Measurements from ENCODE around the gene OR6B1. TPM values are rescaled to one million over a fixed set of nuclear protein-coding genes. Genes with fewer than 3 reads are reported as not detected.

OR6B1 gene
- total RNA-seq, 1 donor from 2014 or later = not detected

DNA sequence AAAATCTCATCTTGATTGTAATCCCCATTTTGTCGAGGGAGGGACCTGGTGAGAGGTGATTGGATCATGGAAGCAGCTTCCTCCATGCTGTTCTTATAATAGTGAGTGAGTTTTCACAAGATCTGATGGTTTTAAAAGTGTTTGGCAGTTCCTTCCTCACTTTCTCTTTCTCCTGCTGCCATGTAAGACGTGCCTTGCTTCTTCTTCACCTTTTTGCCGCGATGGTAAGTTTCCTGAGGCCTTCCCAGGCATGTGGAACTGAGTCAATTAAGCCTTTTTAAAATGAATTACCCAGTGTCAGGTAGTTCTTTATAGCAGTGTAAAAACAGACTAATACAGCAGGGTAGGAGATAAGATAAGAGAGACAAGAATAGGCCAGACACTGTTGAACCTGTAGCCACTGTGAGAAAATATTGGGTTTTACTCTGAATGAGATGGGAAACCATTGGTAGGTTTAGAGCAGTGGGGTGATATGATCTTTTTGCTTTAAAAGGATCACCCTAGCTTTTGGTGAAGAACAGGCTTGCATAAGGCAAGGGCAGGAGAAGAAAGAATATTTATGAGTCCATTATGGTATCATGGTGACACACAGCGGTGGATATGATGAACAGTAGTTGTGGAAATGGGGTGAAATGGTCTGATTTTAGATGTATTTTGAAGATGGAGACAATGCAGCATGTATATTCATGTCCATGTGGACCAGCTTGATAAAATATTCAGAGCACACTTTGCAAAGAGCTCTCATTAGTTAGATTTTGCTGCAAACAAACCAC lies 11.5 kb downstream of the OR6B1 start:
- Mint-ChIP-seq H3K4me3 (no peak overlapping the region), H3K4me1 (ENCODE audit: unreplicated experiment) (no peaks in the 10 kb centered on the region), H3K36me3 (no peaks in the 10 kb centered on the region), H3K27ac (no peak overlapping the region), H3K27me3 (no peaks in the 10 kb centered on the region), H3K9me3 (no peaks in the 10 kb centered on the region)
- TF ChIP-seq, protein P1, sequence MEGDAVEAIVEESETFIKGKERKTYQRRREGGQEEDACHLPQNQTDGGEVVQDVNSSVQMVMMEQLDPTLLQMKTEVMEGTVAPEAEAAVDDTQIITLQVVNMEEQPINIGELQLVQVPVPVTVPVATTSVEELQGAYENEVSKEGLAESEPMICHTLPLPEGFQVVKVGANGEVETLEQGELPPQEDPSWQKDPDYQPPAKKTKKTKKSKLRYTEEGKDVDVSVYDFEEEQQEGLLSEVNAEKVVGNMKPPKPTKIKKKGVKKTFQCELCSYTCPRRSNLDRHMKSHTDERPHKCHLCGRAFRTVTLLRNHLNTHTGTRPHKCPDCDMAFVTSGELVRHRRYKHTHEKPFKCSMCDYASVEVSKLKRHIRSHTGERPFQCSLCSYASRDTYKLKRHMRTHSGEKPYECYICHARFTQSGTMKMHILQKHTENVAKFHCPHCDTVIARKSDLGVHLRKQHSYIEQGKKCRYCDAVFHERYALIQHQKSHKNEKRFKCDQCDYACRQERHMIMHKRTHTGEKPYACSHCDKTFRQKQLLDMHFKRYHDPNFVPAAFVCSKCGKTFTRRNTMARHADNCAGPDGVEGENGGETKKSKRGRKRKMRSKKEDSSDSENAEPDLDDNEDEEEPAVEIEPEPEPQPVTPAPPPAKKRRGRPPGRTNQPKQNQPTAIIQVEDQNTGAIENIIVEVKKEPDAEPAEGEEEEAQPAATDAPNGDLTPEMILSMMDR (conservative IDR thresholded peaks at IDR 0.05) = no peak
- DNase-seq (ENCODE audit: extremely low spot score, unreplicated experiment) = no peak

DNA sequence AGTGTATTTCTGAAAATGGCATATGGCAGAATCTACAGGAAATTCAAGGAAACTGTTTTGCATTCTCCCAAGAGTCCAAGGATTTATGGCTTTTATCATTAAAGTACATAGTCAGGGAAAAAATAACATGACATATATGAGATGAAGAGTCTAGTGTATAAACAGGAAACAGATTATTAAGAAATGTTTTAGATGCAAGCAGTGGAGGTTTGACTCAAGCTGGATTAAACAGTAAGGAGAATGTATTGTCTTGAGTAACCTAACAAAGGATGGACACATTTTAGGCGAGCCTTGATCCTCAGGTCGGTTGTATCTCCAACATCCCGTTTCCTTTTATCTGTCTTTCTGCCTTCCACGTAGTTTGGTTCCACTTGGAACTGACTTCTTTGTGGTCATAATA lies 17.9 kb downstream of the OR6B1 start:
- no peak for DNase-seq (ENCODE audit: extremely low spot score, unreplicated experiment)
- H3K27ac Mint-ChIP-seq = no peak overlapping the region
- TF ChIP-seq, protein P1 (conservative IDR thresholded peaks at IDR 0.05) = no peak
- peaks cover 5% of the 10 kb centered on the region for H3K4me1 Mint-ChIP-seq (ENCODE audit: unreplicated experiment)
- H3K36me3 Mint-ChIP-seq = no peaks in the 10 kb centered on the region
- peaks cover 4% of the 10 kb centered on the region for H3K9me3 Mint-ChIP-seq
- no peaks in the 10 kb centered on the region for H3K27me3 Mint-ChIP-seq
- no peak overlapping the region for H3K4me3 Mint-ChIP-seq

DNA sequence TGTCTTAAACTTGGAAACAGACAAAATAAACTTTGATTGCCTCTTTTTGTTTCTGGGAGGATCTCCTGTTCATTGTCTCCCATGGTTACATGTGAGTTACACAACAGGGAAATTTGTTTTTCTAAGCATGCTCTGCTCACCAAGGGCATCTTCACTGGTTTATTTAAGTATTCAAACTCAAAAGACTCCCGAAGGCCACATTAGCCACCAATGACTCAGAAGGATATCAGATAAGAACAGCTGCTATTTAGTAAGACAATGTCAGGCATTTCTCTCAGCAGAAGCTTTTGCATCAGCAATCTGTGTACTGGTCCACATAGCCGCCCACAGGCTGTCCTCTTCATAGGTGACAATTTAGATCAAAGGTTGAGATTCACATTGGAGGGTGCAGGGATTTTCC lies 19.3 kb downstream of the OR6B1 start:
- Mint-ChIP-seq H3K4me3 (no peak overlapping the region), H3K9me3 (peaks cover 4% of the 10 kb centered on the region), H3K36me3 (no peaks in the 10 kb centered on the region), H3K27ac (no peak overlapping the region), H3K27me3 (no peaks in the 10 kb centered on the region), H3K4me1 (ENCODE audit: unreplicated experiment) (peaks cover 5% of the 10 kb centered on the region)
- TF ChIP-seq, protein P1 (conservative IDR thresholded peaks at IDR 0.05) = no peak
- no peak for DNase-seq (ENCODE audit: extremely low spot score, unreplicated experiment)

DNA sequence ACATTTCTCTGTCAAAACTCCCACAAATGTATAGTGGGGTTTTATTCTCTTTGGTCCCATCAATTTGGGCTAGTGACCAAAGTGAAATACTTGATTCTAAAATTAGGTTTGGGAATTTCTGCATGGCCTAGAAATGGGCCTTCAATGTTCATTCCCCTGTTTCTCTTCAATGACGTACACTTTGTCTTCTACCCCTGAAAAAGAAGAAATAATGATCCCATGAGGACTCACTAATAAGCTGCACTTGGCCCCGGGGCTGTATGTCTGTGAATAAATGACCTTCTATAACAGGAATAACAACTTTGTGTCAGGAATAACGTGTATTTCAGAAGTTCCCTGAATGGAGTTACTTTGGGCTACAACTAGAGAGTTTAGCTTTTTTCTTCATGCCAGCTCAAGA lies 20.2 kb downstream of the OR6B1 start:
- H3K36me3 Mint-ChIP-seq = no peaks in the 10 kb centered on the region
- peaks cover 4% of the 10 kb centered on the region for H3K9me3 Mint-ChIP-seq
- no peaks in the 10 kb centered on the region for H3K27me3 Mint-ChIP-seq
- H3K4me1 Mint-ChIP-seq (ENCODE audit: unreplicated experiment) = peaks cover 5% of the 10 kb centered on the region
- TF ChIP-seq, protein P1 (conservative IDR thresholded peaks at IDR 0.05) = no peak
- no peak for DNase-seq (ENCODE audit: extremely low spot score, unreplicated experiment)
- H3K27ac Mint-ChIP-seq = no peak overlapping the region
- H3K4me3 Mint-ChIP-seq = no peak overlapping the region

GRCh38 chr7:144022169-144022568 lies 22.0 kb downstream of the OR6B1 start:
- Mint-ChIP-seq H3K27ac (no peak overlapping the region), H3K27me3 (no peaks in the 10 kb centered on the region), H3K4me3 (no peak overlapping the region), H3K36me3 (no peaks in the 10 kb centered on the region), H3K9me3 (peaks cover 4% of the 10 kb centered on the region), H3K4me1 (ENCODE audit: unreplicated experiment) (peaks cover 5% of the 10 kb centered on the region)
- TF ChIP-seq, protein P1 (conservative IDR thresholded peaks at IDR 0.05) = no peak
- DNase-seq (ENCODE audit: extremely low spot score, unreplicated experiment) = no peak

Measured in type B pancreatic cell (in vitro differentiated cells).